K562 (cell line): Measurements from ENCODE around the gene ASCC3. TPM values are rescaled to one million over a fixed set of nuclear protein-coding genes. Genes with fewer than 3 reads are reported as not detected.

Experiments
- ATAC-seq: fragments of 200-7000 bp; cut with Tn5 transposase; 3 replicates; pipeline ENCODE4 v1.9.1; 2020; ENCODE audit warnings: moderate library complexity
- BruUV-seq: library from RNA; stranded (reverse); fragments of 400-500 nt; replicated peaks from 2 replicates; lab custom pipeline; 2021; lab: Mats Ljungman, UMichigan
- CTCF ChIA-PET: fragments of 300-600 bp; formaldehyde crosslinking; extraction: SDS; loops from one replicate; lab custom pipeline; 2021; ENCODE audit warnings: low intra/inter-chr PET ratio; lab: Yijun Ruan, JAX
- POLR2A ChIA-PET: fragments of 300-600, 350-650 bp; sonication (Branson Sonifier 250); formaldehyde crosslinking; extraction: SDS; loops from one replicate; lab custom pipeline; 2021; ENCODE audit warnings: antibody characterized with exemption, inconsistent platforms; lab: Yijun Ruan, JAX
- DNase-seq, 4 experiments: peaks; one replicate each; pipeline versions ENCODE4 v3.0.0 to v3.0.0-alpha.2; 2011 to 2018; ENCODE audit warnings: low spot score in 3 of 4, mixed read lengths in 3 of 4; ENCODE audit errors: extremely low read depth in 1 of 4
- FAIRE-seq: peaks from 2 replicates; lab custom pipeline; 2011; peaks lifted over from hg19 to GRCh38; lab: Jason Lieb, UNC
- H2AFZ ChIP-seq: 2 replicates; pipeline ENCODE4 v1.6.0; 2011; ENCODE audit warnings: low read depth, low read length, control low read depth, inconsistent platforms
- H3K27ac ChIP-seq: fragments of 200-600 bp; 3 replicates; pipeline ENCODE4 v1.8.0; 2011; ENCODE audit warnings: low read depth, mild to moderate bottlenecking, control low read depth, inconsistent platforms, low read length, moderate library complexity, mixed read lengths; ENCODE audit errors: extremely low read depth
- H3K27me3 ChIP-seq, 2 experiments: fragments of 300-600 bp in 1 of 2; 2 replicates in 1 of 2; 3 replicates in 1 of 2; pipeline versions ENCODE4 v1.6.0 to v1.8.0; 2011; ENCODE audit warnings: inconsistent platforms in 2 of 2, low read length in 2 of 2, mild to moderate bottlenecking in 1 of 2, mixed read lengths in 1 of 2, moderate library complexity in 1 of 2; ENCODE audit not compliant: control insufficient read depth in 2 of 2, insufficient read depth in 2 of 2
- H3K36me3 ChIP-seq: fragments of 300-600 bp; 3 replicates; pipeline ENCODE4 v1.8.0; 2011; ENCODE audit warnings: mild to moderate bottlenecking, low read length, inconsistent platforms; ENCODE audit not compliant: control insufficient read depth, insufficient read depth
- H3K4me1 ChIP-seq, 2 experiments: fragments of 200-600 bp in 1 of 2; replicated peaks in 1 of 2; 2 replicates in 1 of 2; 3 replicates in 1 of 2; pipeline versions ENCODE4 v1.5.1 to v1.8.0; 2011; ENCODE audit warnings: inconsistent platforms in 2 of 2, low read length in 2 of 2, mild to moderate bottlenecking in 1 of 2, mixed read lengths in 1 of 2, moderate library complexity in 1 of 2; ENCODE audit not compliant: control insufficient read depth in 2 of 2, insufficient read depth in 2 of 2
- H3K4me2 ChIP-seq: 2 replicates; pipeline ENCODE4 v1.6.1; 2011; ENCODE audit warnings: low read length, control low read depth, inconsistent platforms, mixed read lengths; ENCODE audit not compliant: insufficient read depth
- H3K4me3 ChIP-seq: fragments of 200-600 bp; sonication (generic), shearing (Covaris generic); 2 replicates; pipeline ENCODE4 v1.5.1; 2016; ENCODE audit warnings: control low read depth, inconsistent platforms
- H3K79me2 ChIP-seq: fragments of 200-600 bp; 3 replicates; pipeline ENCODE4 v1.8.0; 2011; ENCODE audit warnings: low read length, inconsistent platforms; ENCODE audit not compliant: control insufficient read depth, insufficient read depth
- H3K9ac ChIP-seq, 2 experiments: 2 replicates each; pipeline versions ENCODE4 v1.6.0 to v1.6.1; 2011; ENCODE audit warnings: low read depth in 2 of 2, low read length in 2 of 2, control low read depth in 1 of 2, inconsistent platforms in 1 of 2, mild to moderate bottlenecking in 1 of 2, mixed read lengths in 1 of 2; ENCODE audit not compliant: insufficient read depth in 1 of 2
- H3K9me1 ChIP-seq: one replicate; pipeline ENCODE4 v1.6.0; 2011; ENCODE audit warnings: inconsistent platforms, mild to moderate bottlenecking, low read length, moderate library complexity; ENCODE audit not compliant: control insufficient read depth, insufficient read depth
- H3K9me3 ChIP-seq: replicated peaks from 2 replicates; pipeline ENCODE4 v1.5.1; 2011; ENCODE audit warnings: low read depth, low read length, inconsistent platforms; ENCODE audit not compliant: control insufficient read depth, insufficient read depth
- H4K20me1 ChIP-seq: replicated peaks from 2 replicates; pipeline ENCODE4 v1.6.1; 2011; ENCODE audit warnings: low read length, inconsistent platforms, mixed read lengths; ENCODE audit not compliant: control insufficient read depth, insufficient read depth
- ARNT ChIP-seq, 2 experiments: fragments of 450-650 bp; IDR thresholded peaks; 2 replicates each; pipeline ENCODE4 v1.6.1; 2016; ENCODE audit warnings: mild to moderate bottlenecking in 1 of 2
- CLOCK ChIP-seq: fragments of 250-450 bp; sonication (Bioruptor Pico); IDR thresholded peaks from 2 replicates; pipeline ENCODE4 v1.4.0; 2020; ENCODE audit warnings: mild to moderate bottlenecking, moderate library complexity, borderline replicate concordance
- COPS2 ChIP-seq: fragments of 450-650 bp; conservative IDR thresholded peaks from 2 replicates; pipeline ENCODE4 v1.6.1; 2016; ENCODE audit warnings: mild to moderate bottlenecking, moderate library complexity
- GTF2F1 ChIP-seq: IDR thresholded peaks from 2 replicates; pipeline ENCODE4 v1.6.1; 2011; ENCODE audit warnings: low read depth, low read length, improper control_type of control experiment
- HCFC1 ChIP-seq: IDR thresholded peaks from 2 replicates; pipeline ENCODE4 v1.6.1; 2012; ENCODE audit warnings: low read depth, low read length, improper control_type of control experiment
- PTRF ChIP-seq: fragments of 450-650 bp; IDR thresholded peaks from 2 replicates; pipeline ENCODE4 v1.6.1; 2016; ENCODE audit warnings: mild to moderate bottlenecking, missing genetic modification characterization, missing compliant biosample characterization
- U2AF2 ChIP-seq: fragments of 200-400 bp; formaldehyde crosslinking; optimal IDR thresholded peaks from 2 replicates; pipeline ENCODE3; 2017; ENCODE audit warnings: low read depth, mild to moderate bottlenecking, low read length
- YY1 ChIP-seq, 3 experiments: IDR thresholded peaks; 2 replicates each; pipeline ENCODE4 v1.6.1; 2011; ENCODE audit warnings: low read length in 2 of 3, mild to moderate bottlenecking in 2 of 3, moderate library complexity in 2 of 3, borderline replicate concordance in 1 of 3, control low read depth in 1 of 3, low read depth in 1 of 3; ENCODE audit not compliant: insufficient read depth in 3 of 3, insufficient replicate concordance in 2 of 3, control insufficient read depth in 1 of 3, insufficient read length in 1 of 3; ENCODE audit errors: extremely low read depth in 1 of 3
- ZFP30 ChIP-seq: fragments of 250-450 bp; sonication (Bioruptor Pico); IDR thresholded peaks from 2 replicates; pipeline ENCODE4 v1.8.0; 2022; ENCODE audit warnings: moderate library complexity, mild to moderate bottlenecking, inconsistent platforms, borderline replicate concordance
- WGBS: fragments of 100-300 bp; shearing (Covaris generic); methylation state at CpG from one replicate; pipeline ENCODE4 v1.1.6; 2016; ENCODE audit warnings: low coverage, mixed read lengths; ENCODE audit not compliant: insufficient coverage; ENCODE audit errors: missing lambda C conversion rate; 5-methylcytosine and 5-hydroxymethylcytosine counted together
- in situ Hi-C: fragments of 300-500 bp; cut with MboI; formaldehyde crosslinking; loops from 4 replicates; pipeline ENCODE4 v1.15.0; 2018; ENCODE audit warnings: inconsistent platforms, mixed read lengths
- intact Hi-C: fragments of 100-400 bp; cut with micrococcal nuclease; formaldehyde crosslinking; loops from 2 replicates; pipeline ENCODE4 v1.14.2; 2022
- polyA plus RNA-seq, 8 experiments: library from polyadenylated mRNA; depleted of rRNA in 4 of 8; stranded (reverse) in 5 of 8; unstranded in 3 of 8; fragments of >200 nt; fragmentation: Nextera tagmentation in 2 of 8; fragmentation: Illumina TruSeq in 1 of 8; extraction: Ambion mirVana in 2 of 8; extraction: Trizol in 1 of 8; gene quantifications; 2 replicates each; pipeline versions ENCODE4 v1.2.1 to v1.2.3, GENCODE V29; 2011 to 2014; ENCODE audit warnings: inconsistent platforms in 1 of 8, missing spikeins in 1 of 8
- total RNA-seq, 7 experiments: library from RNA; depleted of rRNA in 6 of 7; stranded (reverse); fragments of >200 nt in 6 of 7; fragmentation: Illumina TruSeq in 2 of 7; extraction: Trizol in 2 of 7; gene quantifications; 2 replicates each; pipeline versions ENCODE4 v1.2.1 to v1.2.3, GENCODE V29; 2011 to 2021; ENCODE audit warnings: low replicate concordance in 1 of 7
- TF ChIP-seq, protein P1 (sequence below): fragments of 450-650 bp; formaldehyde crosslinking; IDR thresholded peaks from 2 replicates; pipeline ENCODE4 v1.4.0; 2022; ENCODE audit warnings: mild to moderate bottlenecking, moderate library complexity
- TF ChIP-seq, protein P2 (sequence below), 3 experiments: fragments of 200-800 bp in 1 of 3; sonication (Bioruptor generic) in 1 of 3; sonication (generic) in 1 of 3; formaldehyde crosslinking in 1 of 3; IDR thresholded peaks; 2 replicates each; pipeline versions ENCODE4 v1.6.1 to v1.8.0; 2016 to 2022; ENCODE audit warnings: mild to moderate bottlenecking in 2 of 3, missing compliant biosample characterization in 2 of 3, missing genetic modification characterization in 2 of 3, missing genetic modification reagents in 1 of 3

Gene ASCC3
- total and polyA plus RNA-seq, 9 of the 15 experiments (the other 6 are each of a cell fraction or from before 2014, with no cell fraction given) = 16.1 to 56.1 (median 33.9) TPM

DNA sequence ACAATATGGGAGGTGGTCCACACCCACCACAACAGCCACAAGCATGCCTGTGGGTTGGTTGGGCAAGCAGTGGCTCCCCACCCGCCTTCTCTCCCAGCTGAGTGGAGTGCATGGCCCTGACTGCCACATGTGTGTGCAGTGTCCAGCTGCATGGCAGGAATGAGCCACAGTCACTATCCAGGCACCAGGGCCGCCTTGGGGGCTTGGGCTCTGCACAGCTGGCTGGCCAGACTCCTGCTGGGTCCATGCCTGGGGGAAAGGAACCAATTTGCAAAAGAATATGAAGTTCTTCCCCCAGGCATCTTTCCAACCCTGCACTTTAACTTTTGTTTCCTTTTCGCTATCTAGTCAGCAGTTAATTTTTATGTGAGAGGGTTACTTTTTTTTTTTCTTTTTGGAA lies 11.6 kb upstream of the ASCC3 start:
- Histone ChIP-seq H3K27ac (no peak overlapping the region), H3K9me1 (no peaks in the 10 kb centered on the region), H3K9me3 (no peaks in the 10 kb centered on the region; the same call in 1 of the 2 replicates), H3K4me2 (no peak overlapping the region), H3K36me3 (no peaks in the 10 kb centered on the region), H3K27me3 (no peaks in the 10 kb centered on the region), H3K4me3 (no peak overlapping the region), H2AFZ (no peak overlapping the region), H3K79me2 (no peaks in the 10 kb centered on the region), H3K9ac (no peak overlapping the region; a peak in 1 of 4 replicates), H4K20me1 (no peaks in the 10 kb centered on the region), H3K4me1 (peaks cover 5 to 7% of the 10 kb centered on the region in 2 experiments; a peak in 4 of 5 replicates)
- ChIA-PET POLR2A (interaction anchor here (0.7 kb wide), 1 partner anchor 12 kb away, joined by 3 read pairs; the partner anchor contains the start of gene ASCC3), CTCF (no interaction called here)
- intact Hi-C loops = no loop called here
- WGBS = 56% methylated on average over 3 of the region's 3 CpGs
- in situ Hi-C loops = no loop called here
- BruUV-seq = no TSS peak
- ATAC-seq = peak; percentile 49
- DNase-seq = no peak
- no peak for FAIRE-seq
- TF ChIP-seq U2AF2 (no peak), COPS2 (no peak), GTF2F1 (no peak), HCFC1 (no peak), ZFP30 (CRISPR knock-in tag) (no peak), PTRF (no peak), CLOCK (CRISPR knock-in tag) (no peak), ARNT (IDR thresholded peaks at IDR 0.05) (no peak), YY1 (IDR thresholded peaks at IDR 0.05; ENCODE audit: borderline replicate concordance in 1 of 3, control insufficient read depth in 1 of 3, extremely low read depth in 1 of 3, insufficient read depth in 3 of 3, insufficient read length in 1 of 3, insufficient replicate concordance in 2 of 3, low read depth in 1 of 3, low read length in 2 of 3) (no peak)
- TF ChIP-seq, protein P1, sequence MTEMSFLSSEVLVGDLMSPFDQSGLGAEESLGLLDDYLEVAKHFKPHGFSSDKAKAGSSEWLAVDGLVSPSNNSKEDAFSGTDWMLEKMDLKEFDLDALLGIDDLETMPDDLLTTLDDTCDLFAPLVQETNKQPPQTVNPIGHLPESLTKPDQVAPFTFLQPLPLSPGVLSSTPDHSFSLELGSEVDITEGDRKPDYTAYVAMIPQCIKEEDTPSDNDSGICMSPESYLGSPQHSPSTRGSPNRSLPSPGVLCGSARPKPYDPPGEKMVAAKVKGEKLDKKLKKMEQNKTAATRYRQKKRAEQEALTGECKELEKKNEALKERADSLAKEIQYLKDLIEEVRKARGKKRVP (CRISPR knock-in tag) = no peak
- TF ChIP-seq, protein P2, sequence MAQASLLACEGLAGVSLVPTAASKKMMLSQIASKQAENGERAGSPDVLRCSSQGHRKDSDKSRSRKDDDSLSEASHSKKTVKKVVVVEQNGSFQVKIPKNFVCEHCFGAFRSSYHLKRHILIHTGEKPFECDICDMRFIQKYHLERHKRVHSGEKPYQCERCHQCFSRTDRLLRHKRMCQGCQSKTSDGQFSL (CRISPR knock-in tag; IDR thresholded peaks at IDR 0.05) = no peak
- TF ChIP-seq, protein P2 (tag; IDR thresholded peaks at IDR 0.05) = no peak
